Prostate gland (tissue), 2 donors: ENCODE data around the gene MSS51.

ENCODE experiments used
- CTCF ChIP-seq, 4 experiments: fragments of 200-600 bp in 2 of 4; fragments of 450-650 bp in 2 of 4; sonication (generic) in 2 of 4; IDR thresholded peaks; 1 replicate in 3 of 4; 2 replicates in 1 of 4; pipeline ENCODE4 v1.5.1; 2016 to 2019; ENCODE audit warnings: antibody characterized with exemption in 4 of 4, mild to moderate bottlenecking in 2 of 4, moderate library complexity in 2 of 4
- POLR2A ChIP-seq: fragments of 450-650 bp; IDR thresholded peaks from one replicate; pipeline ENCODE4 v1.6.1; 2016; ENCODE audit warnings: antibody characterized with exemption, mild to moderate bottlenecking
- POLR2AphosphoS5 ChIP-seq: sonication (generic); formaldehyde crosslinking; IDR thresholded peaks from one replicate; pipeline ENCODE4 v1.6.1; 2017; ENCODE audit warnings: antibody characterized with exemption

GRCh38 chr10:73478636-73479035, 45.3 kb upstream of the MSS51 start:
- TF ChIP-seq CTCF (IDR thresholded peaks at IDR 0.05) = no peak
- TF ChIP-seq POLR2AphosphoS5 = no peak
- no peak for TF ChIP-seq POLR2A
